Liver (tissue), 3 donors: ENCODE results near the gene SEPTIN10.

Source experiments
- FOXA1 ChIP-seq: IDR thresholded peaks from 2 replicates; pipeline ENCODE4 v1.6.1; 2016; ENCODE audit warnings: antibody characterized with exemption
- GABPA ChIP-seq, 2 donors: IDR thresholded peaks in 1 of 2; conservative IDR thresholded peaks in 1 of 2; 2 replicates each; pipeline ENCODE4 v1.6.1; 2016; ENCODE audit warnings: antibody characterized with exemption in 2 of 2, mild to moderate bottlenecking in 1 of 2, moderate library complexity in 1 of 2
- HNF4G ChIP-seq: IDR thresholded peaks from 2 replicates; pipeline ENCODE4 v1.6.1; 2016; ENCODE audit warnings: antibody characterized with exemption
- JUND ChIP-seq, 2 donors: IDR thresholded peaks; 2 replicates each; pipeline ENCODE4 v1.6.1; 2016; ENCODE audit warnings: antibody characterized with exemption in 2 of 2
- RAD21 ChIP-seq, 2 donors: IDR thresholded peaks; 2 replicates each; pipeline ENCODE4 v1.6.1; 2016; ENCODE audit warnings: antibody characterized with exemption in 2 of 2, mild to moderate bottlenecking in 2 of 2
- SP1 ChIP-seq: IDR thresholded peaks from 2 replicates; pipeline ENCODE4 v1.6.1; 2018; ENCODE audit warnings: antibody characterized with exemption, mild to moderate bottlenecking
- TAF1 ChIP-seq: conservative IDR thresholded peaks from 2 replicates; pipeline ENCODE4 v1.6.1; 2016; ENCODE audit warnings: antibody characterized with exemption, mild to moderate bottlenecking
- YY1 ChIP-seq: IDR thresholded peaks from 2 replicates; pipeline ENCODE4 v1.6.1; 2016; ENCODE audit warnings: antibody characterized with exemption, mild to moderate bottlenecking
- TF ChIP-seq, protein P1 (sequence below): IDR thresholded peaks from 2 replicates; pipeline ENCODE4 v1.6.1; 2016; ENCODE audit warnings: antibody characterized with exemption, mild to moderate bottlenecking
- TF ChIP-seq, protein P2 (sequence below): fragments of 150-350 bp; IDR thresholded peaks from 2 replicates; pipeline ENCODE4 v1.5.1; 2017; ENCODE audit warnings: improper control_type of control experiment, low read depth, low read length; ENCODE audit not compliant: missing input control
- TF ChIP-seq, protein P3 (sequence below): IDR thresholded peaks from 2 replicates; pipeline ENCODE4 v1.6.1; 2016; ENCODE audit warnings: antibody characterized with exemption
- TF ChIP-seq, protein P4 (sequence below): IDR thresholded peaks from 2 replicates; pipeline ENCODE4 v1.6.1; 2016; ENCODE audit warnings: antibody characterized with exemption
- TF ChIP-seq, protein P5 (sequence below): IDR thresholded peaks from 2 replicates; pipeline ENCODE4 v1.6.1; 2016; ENCODE audit warnings: antibody characterized with exemption
- donor health status: healthy.
- donor health status: healthy.

DNA sequence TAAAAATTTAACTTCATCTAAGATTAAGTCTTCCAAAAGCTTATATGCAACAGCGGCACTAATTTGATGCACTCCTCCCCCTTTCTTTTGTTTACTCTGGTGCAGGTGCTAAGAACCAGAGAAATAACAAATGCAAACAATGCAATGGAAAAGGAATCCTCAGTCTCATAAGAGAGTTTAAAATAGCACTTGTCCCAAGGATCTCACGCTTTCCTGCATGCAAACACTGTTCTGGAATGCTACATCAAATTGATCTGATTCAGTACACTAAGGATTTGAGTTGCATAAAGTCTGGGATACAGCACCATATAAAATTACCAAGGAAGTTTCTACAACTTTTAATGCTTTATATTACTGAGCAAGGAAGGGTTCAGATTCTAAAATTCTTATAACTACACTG is 50.5 kb downstream of the SEPTIN10 start:
- TF ChIP-seq, protein P1, sequence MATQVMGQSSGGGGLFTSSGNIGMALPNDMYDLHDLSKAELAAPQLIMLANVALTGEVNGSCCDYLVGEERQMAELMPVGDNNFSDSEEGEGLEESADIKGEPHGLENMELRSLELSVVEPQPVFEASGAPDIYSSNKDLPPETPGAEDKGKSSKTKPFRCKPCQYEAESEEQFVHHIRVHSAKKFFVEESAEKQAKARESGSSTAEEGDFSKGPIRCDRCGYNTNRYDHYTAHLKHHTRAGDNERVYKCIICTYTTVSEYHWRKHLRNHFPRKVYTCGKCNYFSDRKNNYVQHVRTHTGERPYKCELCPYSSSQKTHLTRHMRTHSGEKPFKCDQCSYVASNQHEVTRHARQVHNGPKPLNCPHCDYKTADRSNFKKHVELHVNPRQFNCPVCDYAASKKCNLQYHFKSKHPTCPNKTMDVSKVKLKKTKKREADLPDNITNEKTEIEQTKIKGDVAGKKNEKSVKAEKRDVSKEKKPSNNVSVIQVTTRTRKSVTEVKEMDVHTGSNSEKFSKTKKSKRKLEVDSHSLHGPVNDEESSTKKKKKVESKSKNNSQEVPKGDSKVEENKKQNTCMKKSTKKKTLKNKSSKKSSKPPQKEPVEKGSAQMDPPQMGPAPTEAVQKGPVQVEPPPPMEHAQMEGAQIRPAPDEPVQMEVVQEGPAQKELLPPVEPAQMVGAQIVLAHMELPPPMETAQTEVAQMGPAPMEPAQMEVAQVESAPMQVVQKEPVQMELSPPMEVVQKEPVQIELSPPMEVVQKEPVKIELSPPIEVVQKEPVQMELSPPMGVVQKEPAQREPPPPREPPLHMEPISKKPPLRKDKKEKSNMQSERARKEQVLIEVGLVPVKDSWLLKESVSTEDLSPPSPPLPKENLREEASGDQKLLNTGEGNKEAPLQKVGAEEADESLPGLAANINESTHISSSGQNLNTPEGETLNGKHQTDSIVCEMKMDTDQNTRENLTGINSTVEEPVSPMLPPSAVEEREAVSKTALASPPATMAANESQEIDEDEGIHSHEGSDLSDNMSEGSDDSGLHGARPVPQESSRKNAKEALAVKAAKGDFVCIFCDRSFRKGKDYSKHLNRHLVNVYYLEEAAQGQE = no peak
- no peak for TF ChIP-seq JUND (IDR thresholded peaks at IDR 0.05)
- TF ChIP-seq, protein P2, sequence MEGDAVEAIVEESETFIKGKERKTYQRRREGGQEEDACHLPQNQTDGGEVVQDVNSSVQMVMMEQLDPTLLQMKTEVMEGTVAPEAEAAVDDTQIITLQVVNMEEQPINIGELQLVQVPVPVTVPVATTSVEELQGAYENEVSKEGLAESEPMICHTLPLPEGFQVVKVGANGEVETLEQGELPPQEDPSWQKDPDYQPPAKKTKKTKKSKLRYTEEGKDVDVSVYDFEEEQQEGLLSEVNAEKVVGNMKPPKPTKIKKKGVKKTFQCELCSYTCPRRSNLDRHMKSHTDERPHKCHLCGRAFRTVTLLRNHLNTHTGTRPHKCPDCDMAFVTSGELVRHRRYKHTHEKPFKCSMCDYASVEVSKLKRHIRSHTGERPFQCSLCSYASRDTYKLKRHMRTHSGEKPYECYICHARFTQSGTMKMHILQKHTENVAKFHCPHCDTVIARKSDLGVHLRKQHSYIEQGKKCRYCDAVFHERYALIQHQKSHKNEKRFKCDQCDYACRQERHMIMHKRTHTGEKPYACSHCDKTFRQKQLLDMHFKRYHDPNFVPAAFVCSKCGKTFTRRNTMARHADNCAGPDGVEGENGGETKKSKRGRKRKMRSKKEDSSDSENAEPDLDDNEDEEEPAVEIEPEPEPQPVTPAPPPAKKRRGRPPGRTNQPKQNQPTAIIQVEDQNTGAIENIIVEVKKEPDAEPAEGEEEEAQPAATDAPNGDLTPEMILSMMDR = no peak
- TF ChIP-seq YY1 = no peak
- TF ChIP-seq, protein P3, sequence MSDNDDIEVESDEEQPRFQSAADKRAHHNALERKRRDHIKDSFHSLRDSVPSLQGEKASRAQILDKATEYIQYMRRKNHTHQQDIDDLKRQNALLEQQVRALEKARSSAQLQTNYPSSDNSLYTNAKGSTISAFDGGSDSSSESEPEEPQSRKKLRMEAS = no peak
- TF ChIP-seq TAF1 = no peak
- no peak for TF ChIP-seq FOXA1
- no peak for TF ChIP-seq SP1
- TF ChIP-seq RAD21 (IDR thresholded peaks at IDR 0.05) = no peak
- TF ChIP-seq, protein P4, sequence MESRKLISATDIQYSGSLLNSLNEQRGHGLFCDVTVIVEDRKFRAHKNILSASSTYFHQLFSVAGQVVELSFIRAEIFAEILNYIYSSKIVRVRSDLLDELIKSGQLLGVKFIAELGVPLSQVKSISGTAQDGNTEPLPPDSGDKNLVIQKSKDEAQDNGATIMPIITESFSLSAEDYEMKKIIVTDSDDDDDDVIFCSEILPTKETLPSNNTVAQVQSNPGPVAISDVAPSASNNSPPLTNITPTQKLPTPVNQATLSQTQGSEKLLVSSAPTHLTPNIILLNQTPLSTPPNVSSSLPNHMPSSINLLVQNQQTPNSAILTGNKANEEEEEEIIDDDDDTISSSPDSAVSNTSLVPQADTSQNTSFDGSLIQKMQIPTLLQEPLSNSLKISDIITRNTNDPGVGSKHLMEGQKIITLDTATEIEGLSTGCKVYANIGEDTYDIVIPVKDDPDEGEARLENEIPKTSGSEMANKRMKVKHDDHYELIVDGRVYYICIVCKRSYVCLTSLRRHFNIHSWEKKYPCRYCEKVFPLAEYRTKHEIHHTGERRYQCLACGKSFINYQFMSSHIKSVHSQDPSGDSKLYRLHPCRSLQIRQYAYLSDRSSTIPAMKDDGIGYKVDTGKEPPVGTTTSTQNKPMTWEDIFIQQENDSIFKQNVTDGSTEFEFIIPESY = no peak
- TF ChIP-seq, protein P5, sequence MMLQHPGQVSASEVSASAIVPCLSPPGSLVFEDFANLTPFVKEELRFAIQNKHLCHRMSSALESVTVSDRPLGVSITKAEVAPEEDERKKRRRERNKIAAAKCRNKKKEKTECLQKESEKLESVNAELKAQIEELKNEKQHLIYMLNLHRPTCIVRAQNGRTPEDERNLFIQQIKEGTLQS = no peak
- no peak for TF ChIP-seq GABPA (IDR thresholded peaks at IDR 0.05 in 1 of 2, conservative IDR thresholded peaks at IDR 0.05 in 1 of 2)
- no peak for TF ChIP-seq HNF4G
